ENCODE measurements around the gene ALDH4A1.

DNA sequence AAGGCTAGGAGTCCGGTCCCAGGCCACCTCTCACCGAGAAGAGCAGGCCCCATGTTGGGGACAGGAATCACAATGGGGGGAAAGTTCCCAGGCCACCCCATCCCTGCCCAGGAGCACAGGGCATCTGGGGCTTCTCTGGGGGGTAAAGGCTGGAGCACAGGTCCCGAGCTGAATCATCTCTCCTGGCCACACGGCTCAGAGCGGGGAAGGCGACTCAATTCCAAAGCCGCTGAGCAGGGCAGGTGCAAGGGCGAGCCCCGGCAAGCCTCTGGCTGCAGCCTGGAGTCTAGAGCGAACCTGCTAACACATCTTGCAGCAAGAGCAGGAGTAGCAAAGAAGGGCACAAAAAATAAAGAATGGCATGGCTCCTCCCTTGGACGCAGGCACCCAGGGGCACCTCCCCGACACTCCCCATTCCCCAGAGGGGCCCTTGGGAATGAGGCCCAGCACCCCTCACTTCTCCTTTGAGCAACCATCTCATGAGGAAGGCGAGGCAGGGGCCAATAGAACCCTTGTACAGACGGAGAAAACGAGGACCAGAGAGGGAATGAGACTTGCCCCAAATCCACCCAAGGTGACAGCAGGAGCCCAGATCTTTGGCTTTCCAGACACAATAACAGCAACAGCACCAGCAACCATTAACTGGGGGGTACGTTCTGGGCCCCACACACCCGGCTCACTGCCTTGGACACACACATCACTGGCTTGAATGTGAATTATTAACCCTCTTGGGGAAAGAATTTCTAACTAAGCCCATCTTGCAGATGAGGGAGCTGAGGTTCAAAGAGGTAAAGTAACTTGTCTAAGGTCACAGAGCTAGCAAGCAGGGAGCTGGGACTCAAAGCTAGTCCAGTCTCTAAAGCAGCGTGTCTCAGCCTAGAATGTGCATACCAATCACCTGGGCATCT, 20.7 kb upstream of the ALDH4A1 start:
- TF ChIP-seq, protein P1, sequence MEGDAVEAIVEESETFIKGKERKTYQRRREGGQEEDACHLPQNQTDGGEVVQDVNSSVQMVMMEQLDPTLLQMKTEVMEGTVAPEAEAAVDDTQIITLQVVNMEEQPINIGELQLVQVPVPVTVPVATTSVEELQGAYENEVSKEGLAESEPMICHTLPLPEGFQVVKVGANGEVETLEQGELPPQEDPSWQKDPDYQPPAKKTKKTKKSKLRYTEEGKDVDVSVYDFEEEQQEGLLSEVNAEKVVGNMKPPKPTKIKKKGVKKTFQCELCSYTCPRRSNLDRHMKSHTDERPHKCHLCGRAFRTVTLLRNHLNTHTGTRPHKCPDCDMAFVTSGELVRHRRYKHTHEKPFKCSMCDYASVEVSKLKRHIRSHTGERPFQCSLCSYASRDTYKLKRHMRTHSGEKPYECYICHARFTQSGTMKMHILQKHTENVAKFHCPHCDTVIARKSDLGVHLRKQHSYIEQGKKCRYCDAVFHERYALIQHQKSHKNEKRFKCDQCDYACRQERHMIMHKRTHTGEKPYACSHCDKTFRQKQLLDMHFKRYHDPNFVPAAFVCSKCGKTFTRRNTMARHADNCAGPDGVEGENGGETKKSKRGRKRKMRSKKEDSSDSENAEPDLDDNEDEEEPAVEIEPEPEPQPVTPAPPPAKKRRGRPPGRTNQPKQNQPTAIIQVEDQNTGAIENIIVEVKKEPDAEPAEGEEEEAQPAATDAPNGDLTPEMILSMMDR (IDR thresholded peaks at IDR 0.05) = no peak
- TF ChIP-seq EP300 (IDR thresholded peaks at IDR 0.05) = no peak
- no peak for TF ChIP-seq POLR2AphosphoS5 (IDR thresholded peaks at IDR 0.05)

All from esophagus muscularis mucosa (tissue), 4 donors.